Measurements from ENCODE around the gene DNAJC5.
"Not testable (repeated sequence)": the region's sequence is repeated elsewhere in the genome, so short reads cannot be mapped to it uniquely, and the experiment has no call there.

DNAJC5 gene

GRCh38 chr20:63926298-63926697, 31.4 kb downstream of the DNAJC5 start:
- DNase-seq (ENCODE audit: low read depth) = no peak
- TF ChIP-seq CTCF (conservative IDR thresholded peaks at IDR 0.05; ENCODE audit: low read length) = no peak
- H3K4me3 ChIP-seq (ENCODE audit: low read length) = no peak overlapping the region

GRCh38 chr20:63929071-63929470, 34.1 kb downstream of the DNAJC5 start:
- DNase-seq (ENCODE audit: low read depth) = no peak
- TF ChIP-seq CTCF (conservative IDR thresholded peaks at IDR 0.05; ENCODE audit: low read length) = no peak
- H3K4me3 ChIP-seq (ENCODE audit: low read length) = no peak overlapping the region

GRCh38 chr20:63929473-63929883, 34.6 kb downstream of the DNAJC5 start:
- DNase-seq (ENCODE audit: low read depth); H3K4me3 ChIP-seq (ENCODE audit: low read length): not testable (repeated sequence)

GRCh38 chr20:63930971-63931553, 36.1 kb downstream of the DNAJC5 start:
- H3K4me3 ChIP-seq (ENCODE audit: low read length) = no peak overlapping the region
- DNase-seq (ENCODE audit: low read depth) = no peak
- TF ChIP-seq CTCF (conservative IDR thresholded peaks at IDR 0.05; ENCODE audit: low read length) = no peak

GRCh38 chr20:63931735-63932134, 36.8 kb downstream of the DNAJC5 start:
- H3K4me3 ChIP-seq (ENCODE audit: low read length) = no peak overlapping the region
- no peak for TF ChIP-seq CTCF (conservative IDR thresholded peaks at IDR 0.05; ENCODE audit: low read length)
- no peak for DNase-seq (ENCODE audit: low read depth)

- no peak for TF ChIP-seq CTCF (conservative IDR thresholded peaks at IDR 0.05; ENCODE audit: low read length)
- no peak for DNase-seq (ENCODE audit: low read depth)
- H3K4me3 ChIP-seq (ENCODE audit: low read length) = no peak overlapping the region
Observed at GRCh38 chr20:63932606-63933160, 37.8 kb downstream of the DNAJC5 start.

GRCh38 chr20:63933646-63934045, 38.7 kb downstream of the DNAJC5 start:
- no peak for TF ChIP-seq CTCF (conservative IDR thresholded peaks at IDR 0.05; ENCODE audit: low read length)
- DNase-seq (ENCODE audit: low read depth) = no peak
- no peak overlapping the region for H3K4me3 ChIP-seq (ENCODE audit: low read length)
